ENCODE results near the gene MOBP. TPM values are rescaled to one million over a fixed set of nuclear protein-coding genes. Genes with fewer than 3 reads are reported as not detected.

Gene MOBP
- total and polyA plus RNA-seq, 4 donors, result not detected

GRCh38 chr3:39419742-39420315, 47.7 kb upstream of the MOBP start:
- H3K9ac ChIP-seq (ENCODE audit: low read depth in 1 of 2, low read length in 2 of 2), result no peak overlapping the region
- H3K36me3 ChIP-seq (ENCODE audit: control insufficient read depth in 4 of 4, insufficient read depth in 3 of 4, low read depth in 1 of 4, low read length in 3 of 4), result no peaks in the 10 kb centered on the region
- 82% methylated on average over 2 of the region's 2 CpGs for WGBS
- no peaks in the 10 kb centered on the region for H3K9me3 ChIP-seq (ENCODE audit: control insufficient read depth in 4 of 4, low read length in 3 of 4)
- no peaks in the 10 kb centered on the region for H3K4me1 ChIP-seq (ENCODE audit: control insufficient read depth in 4 of 4, insufficient read depth in 4 of 4, low read length in 3 of 4)
- H3K27ac ChIP-seq (ENCODE audit: low read depth in 1 of 2, low read length in 2 of 2), result no peak overlapping the region
- no peak overlapping the region for H3K4me3 ChIP-seq (ENCODE audit: low read depth in 1 of 3, low read length in 3 of 3)
- TF ChIP-seq GABPA (IDR thresholded peaks at IDR 0.05 in 1 of 2, conservative IDR thresholded peaks at IDR 0.05 in 1 of 2) (no peak), HNF4A (conservative IDR thresholded peaks at IDR 0.05) (no peak), NR2F2 (IDR thresholded peaks at IDR 0.05) (no peak), CTCF (IDR thresholded peaks at IDR 0.05; ENCODE audit: low read depth, low read length, missing input control) (no peak), REST (IDR thresholded peaks at IDR 0.05) (no peak), HNF4G (IDR thresholded peaks at IDR 0.05) (no peak), TAF1 (conservative IDR thresholded peaks at IDR 0.05) (no peak), RXRA (IDR thresholded peaks at IDR 0.05) (no peak), RAD21 (IDR thresholded peaks at IDR 0.05) (no peak), FOXA2 (IDR thresholded peaks at IDR 0.05) (no peak), ZBTB33 (IDR thresholded peaks at IDR 0.05) (no peak), FOXA1 (IDR thresholded peaks at IDR 0.05) (no peak), MAX (IDR thresholded peaks at IDR 0.05) (no peak), JUND (IDR thresholded peaks at IDR 0.05) (no peak)
- H3K27me3 ChIP-seq (ENCODE audit: control insufficient read depth in 4 of 4, insufficient read depth in 4 of 4, low read length in 3 of 4), result no peaks in the 10 kb centered on the region
- no peak for DNase-seq (ENCODE audit: low spot score)

- Histone ChIP-seq H3K4me1 (ENCODE audit: control insufficient read depth in 4 of 4, insufficient read depth in 4 of 4, low read length in 3 of 4) (no peaks in the 10 kb centered on the region), H3K9ac (ENCODE audit: low read depth in 1 of 2, low read length in 2 of 2) (no peak overlapping the region), H3K4me3 (ENCODE audit: low read depth in 1 of 3, low read length in 3 of 3) (no peak overlapping the region), H3K27ac (ENCODE audit: low read depth in 1 of 2, low read length in 2 of 2) (no peak overlapping the region), H3K36me3 (ENCODE audit: control insufficient read depth in 4 of 4, insufficient read depth in 3 of 4, low read depth in 1 of 4, low read length in 3 of 4) (no peaks in the 10 kb centered on the region), H3K9me3 (ENCODE audit: control insufficient read depth in 4 of 4, low read length in 3 of 4) (no peaks in the 10 kb centered on the region), H3K27me3 (ENCODE audit: control insufficient read depth in 4 of 4, insufficient read depth in 4 of 4, low read length in 3 of 4) (no peaks in the 10 kb centered on the region)
- WGBS, result 93% methylated on average over 2 of the region's 2 CpGs
- DNase-seq (ENCODE audit: low spot score), result no peak
- TF ChIP-seq FOXA2 (IDR thresholded peaks at IDR 0.05) (no peak), GABPA (IDR thresholded peaks at IDR 0.05 in 1 of 2, conservative IDR thresholded peaks at IDR 0.05 in 1 of 2) (no peak), JUND (IDR thresholded peaks at IDR 0.05) (no peak), TAF1 (conservative IDR thresholded peaks at IDR 0.05) (no peak), HNF4A (conservative IDR thresholded peaks at IDR 0.05) (no peak), FOXA1 (IDR thresholded peaks at IDR 0.05) (no peak)
Observed at GRCh38 chr3:39420543-39420942, 46.9 kb upstream of the MOBP start.
